A549 (cell line): ENCODE data around the gene RPTOR. TPM values are rescaled to one million over a fixed set of nuclear protein-coding genes. Genes with fewer than 3 reads are reported as not detected.

Source experiments
- ATAC-seq, 2 experiments: fragments of 200-7000 bp in 1 of 2; fragments of >200 bp in 1 of 2; cut with Nextera tagmentation in 1 of 2; cut with Tn5 transposase in 1 of 2; 3 replicates each; pipeline versions ENCODE4 v1.8.0 to v1.9.1; 2018 to 2020; ENCODE audit warnings: mild to moderate bottlenecking in 1 of 2, moderate library complexity in 1 of 2
- CTCF ChIA-PET: fragments of 300-600 bp; sonication (Branson Sonifier 250); formaldehyde crosslinking; extraction: SDS; loops from one replicate; lab custom pipeline; 2021; ENCODE audit warnings: antibody characterized with exemption, inconsistent platforms; lab: Yijun Ruan, JAX
- POLR2A ChIA-PET: fragments of 350-600 bp; formaldehyde crosslinking; extraction: SDS; loops from one replicate; lab custom pipeline; 2021; ENCODE audit warnings: antibody characterized with exemption, inconsistent platforms; lab: Yijun Ruan, JAX
- DNase-seq, 2 experiments: peaks; one replicate each; pipeline versions ENCODE4 v3.0.0 to v3.0.0-alpha.2; 2011 to 2016; ENCODE audit warnings: low read depth in 1 of 2, low spot score in 1 of 2
- FAIRE-seq: peaks from 2 replicates; lab custom pipeline; 2011; peaks lifted over from hg19 to GRCh38; lab: Jason Lieb, UNC
- H3K27ac ChIP-seq, 2 experiments: fragments of >200 bp; sonication (Bioruptor Twin); formaldehyde crosslinking; 3 replicates each; pipeline ENCODE4 v1.5.1; 2016 to 2017
- H3K4me1 ChIP-seq: fragments of >200 bp; sonication (Bioruptor Twin); formaldehyde crosslinking; 3 replicates; pipeline ENCODE4 v1.6.1; 2016
- H3K4me2 ChIP-seq: fragments of >200 bp; sonication (Bioruptor Twin); formaldehyde crosslinking; 3 replicates; pipeline ENCODE4 v1.6.1; 2016
- H3K4me3 ChIP-seq: fragments of >200 bp; sonication (Bioruptor Twin); formaldehyde crosslinking; 3 replicates; pipeline ENCODE4 v1.5.1; 2016
- H3K9me3 ChIP-seq: fragments of >200 bp; sonication (Bioruptor Twin); formaldehyde crosslinking; 3 replicates; pipeline ENCODE4 v1.6.1; 2016
- BCL3 ChIP-seq: fragments of >200 bp; sonication (Bioruptor Twin); formaldehyde crosslinking; IDR thresholded peaks from 3 replicates; pipeline ENCODE4 v1.6.1; 2016
- BHLHE40 ChIP-seq: IDR thresholded peaks from 2 replicates; pipeline ENCODE4 v1.6.1; 2012; ENCODE audit warnings: low read depth, low read length, inconsistent platforms
- CBX8 ChIP-seq: fragments of 200-600 bp; sonication (generic); IDR thresholded peaks from 2 replicates; pipeline ENCODE4 v1.6.1; 2016
- CEBPB ChIP-seq, 2 experiments: fragments of >200 bp in 1 of 2; sonication (Bioruptor Twin) in 1 of 2; formaldehyde crosslinking in 1 of 2; IDR thresholded peaks; 2 replicates each; pipeline ENCODE4 v1.6.1; 2012 to 2016
- CHD2 ChIP-seq: fragments of 150-350 bp; IDR thresholded peaks from 2 replicates; pipeline ENCODE4 v1.6.1; 2014; ENCODE audit warnings: low read length; ENCODE audit not compliant: partially characterized antibody
- CTCF ChIP-seq: fragments of >200 bp; sonication (Bioruptor Twin); formaldehyde crosslinking; IDR thresholded peaks from 3 replicates; pipeline ENCODE4 v1.5.1; 2016
- ELK1 ChIP-seq: fragments of 150-350 bp; IDR thresholded peaks from 2 replicates; pipeline ENCODE4 v1.6.1; 2014; ENCODE audit warnings: low read depth, mild to moderate bottlenecking, low read length
- EP300 ChIP-seq, 2 experiments: fragments of >200 bp; sonication (Bioruptor Twin); formaldehyde crosslinking; IDR thresholded peaks; 2 replicates in 1 of 2; 3 replicates in 1 of 2; pipeline ENCODE4 v1.6.1; 2016 to 2017
- ESRRA ChIP-seq: fragments of 150-350 bp; IDR thresholded peaks from 2 replicates; pipeline ENCODE4 v1.6.1; 2014; ENCODE audit warnings: mild to moderate bottlenecking, low read length, borderline replicate concordance
- FOXS1 ChIP-seq: fragments of 250-450 bp; sonication (Bioruptor Pico); IDR thresholded peaks from 2 replicates; pipeline ENCODE4 v1.5.0; 2020; ENCODE audit warnings: mild to moderate bottlenecking, moderate library complexity
- HES2 ChIP-seq: fragments of >200 bp; sonication (Bioruptor Twin); formaldehyde crosslinking; IDR thresholded peaks from 2 replicates; pipeline ENCODE4 v1.6.1; 2016
- HEYL ChIP-seq: fragments of 250-450 bp; sonication (Bioruptor Pico); IDR thresholded peaks from 2 replicates; pipeline ENCODE4 v1.8.0; 2021; ENCODE audit warnings: mild to moderate bottlenecking, moderate library complexity
- HOXB13 ChIP-seq: fragments of 250-450 bp; sonication (Bioruptor Pico); IDR thresholded peaks from 2 replicates; pipeline ENCODE4 v1.5.0; 2020; ENCODE audit warnings: low read depth, mild to moderate bottlenecking, moderate library complexity
- MAZ ChIP-seq: fragments of 150-350 bp; IDR thresholded peaks from 2 replicates; pipeline ENCODE4 v1.6.1; 2014; ENCODE audit warnings: antibody characterized with exemption, low read depth, low read length, borderline replicate concordance
- MYC ChIP-seq: IDR thresholded peaks from 2 replicates; pipeline ENCODE4 v1.6.1; 2012; ENCODE audit warnings: mild to moderate bottlenecking, inconsistent platforms, low read length, improper control_type of control experiment, borderline replicate concordance
- NR3C1 ChIP-seq: fragments of >200 bp; sonication (Bioruptor Twin); formaldehyde crosslinking; IDR thresholded peaks from 3 replicates; pipeline ENCODE4 v1.6.1; 2017
- PHF8 ChIP-seq: fragments of 200-600 bp; sonication (generic); IDR thresholded peaks from 2 replicates; pipeline ENCODE4 v1.6.1; 2016; ENCODE audit warnings: low read depth, mild to moderate bottlenecking, antibody characterized with exemption, moderate library complexity, borderline replicate concordance
- REST ChIP-seq: fragments of 200-600 bp; sonication (generic); IDR thresholded peaks from 2 replicates; pipeline ENCODE4 v1.6.1; 2016; ENCODE audit warnings: antibody characterized with exemption, mild to moderate bottlenecking, moderate library complexity
- TP53 ChIP-seq: fragments of 250-450 bp; sonication (Bioruptor Pico); IDR thresholded peaks from 2 replicates; pipeline ENCODE4 v1.5.0; 2021; ENCODE audit warnings: mild to moderate bottlenecking, moderate library complexity
- USF2 ChIP-seq: fragments of 450-650 bp; IDR thresholded peaks from 2 replicates; pipeline ENCODE4 v1.6.1; 2014; ENCODE audit warnings: antibody characterized with exemption
- ZNF302 ChIP-seq: fragments of 250-450 bp; sonication (Bioruptor Pico); IDR thresholded peaks from 2 replicates; pipeline ENCODE4 v1.9.0; 2021; ENCODE audit warnings: inconsistent platforms, mild to moderate bottlenecking, moderate library complexity
- WGBS: methylation state at CpG from one replicate; pipeline ENCODE4 v1.1.6; 2017; ENCODE audit errors: missing lambda C conversion rate; 5-methylcytosine and 5-hydroxymethylcytosine counted together
- polyA plus RNA-seq, 4 experiments: library from polyadenylated mRNA; depleted of rRNA in 3 of 4; stranded (reverse); fragments of >200 nt; fragmentation: RNase III in 1 of 4; extraction: RNeasy Plus Mini Kit Qiagen cat#74134 plus additional on column Dnase treatment in 1 of 4; gene quantifications; 2 replicates in 3 of 4; 3 replicates in 1 of 4; pipeline ENCODE4 v1.2.3, GENCODE V29; 2011 to 2017

The RPTOR gene
- polyA plus RNA-seq, 2 of the 4 experiments (the other 2 are of a cell fraction): 10.8 to 27.1 TPM

GRCh38 chr17:80964544-80964856 is 419.9 kb downstream of the RPTOR start:
- DNase-seq (no peak), FAIRE-seq (no peak), ATAC-seq (no peak)
- no peaks in the 10 kb centered on the region for H3K9me3 ChIP-seq
- POLR2A ChIA-PET: no interaction called here
- CTCF ChIA-PET: interaction anchor here (0.6 to 1.4 kb wide), 3 partner anchors 17 to 956 kb away, joined by 3 to 8 read pairs (median 4); no protein-coding TSS in a partner anchor
- H3K4me3 ChIP-seq: no peak overlapping the region
- no peak overlapping the region for H3K27ac ChIP-seq
- TF ChIP-seq CHD2: no peak
- no peak for TF ChIP-seq PHF8
- TF ChIP-seq CTCF: no peak
- no peak for TF ChIP-seq HOXB13 (CRISPR knock-in tag)
- TF ChIP-seq HEYL (CRISPR knock-in tag): no peak
- TF ChIP-seq EP300 (IDR thresholded peaks at IDR 0.05): no peak
- 94% methylated on average over 14 of the region's 14 CpGs for WGBS
- H3K4me1 ChIP-seq: no peaks in the 10 kb centered on the region
- no peak overlapping the region for H3K4me2 ChIP-seq

GRCh38 chr17:80964859-80965580 is 420.4 kb downstream of the RPTOR start:
- Histone ChIP-seq H3K4me3 (no peak overlapping the region), H3K9me3 (no peaks in the 10 kb centered on the region), H3K27ac (no peak overlapping the region), H3K4me1 (no peaks in the 10 kb centered on the region), H3K4me2 (no peak overlapping the region)
- no peak for FAIRE-seq
- CTCF ChIA-PET: interaction anchor here (0.9 to 1.8 kb wide), 6 partner anchors 8 to 957 kb away, joined by 3 to 8 read pairs (median 4); no protein-coding TSS in a partner anchor
- WGBS: 91% methylated on average over 36 of the region's 36 CpGs
- DNase-seq: no peak
- POLR2A ChIA-PET: interaction anchor here (1.5 kb wide), 1 partner anchor 510 kb away, joined by 4 read pairs; no protein-coding TSS in a partner anchor
- no peak for TF ChIP-seq CBX8
- no peak for TF ChIP-seq NR3C1
- TF ChIP-seq ELK1: no peak
- no peak for TF ChIP-seq BCL3
- no peak for TF ChIP-seq ESRRA
- no peak for ATAC-seq

GRCh38 chr17:80965606-80966005 is 421.0 kb downstream of the RPTOR start:
- ChIA-PET CTCF (interaction anchor here (0.6 to 1.8 kb wide), 5 partner anchors 9 to 511 kb away, joined by 3 to 5 read pairs (median 4); no protein-coding TSS in a partner anchor), POLR2A (interaction anchor here (1.5 kb wide), 1 partner anchor 511 kb away, joined by 4 read pairs; no protein-coding TSS in a partner anchor)
- DNase-seq (no peak), FAIRE-seq (no peak), ATAC-seq (no peak)
- Histone ChIP-seq H3K4me1 (no peaks in the 10 kb centered on the region), H3K27ac (no peak overlapping the region), H3K9me3 (no peaks in the 10 kb centered on the region), H3K4me3 (no peak overlapping the region), H3K4me2 (no peak overlapping the region)
- WGBS: 90% methylated on average over 21 of the region's 21 CpGs
- TF ChIP-seq MYC: no peak
- no peak for TF ChIP-seq HEYL (CRISPR knock-in tag)
- no peak for TF ChIP-seq CEBPB (IDR thresholded peaks at IDR 0.05)
- no peak for TF ChIP-seq REST
- no peak for TF ChIP-seq ZNF302
- no peak for TF ChIP-seq USF2
- no peak for TF ChIP-seq TP53 (CRISPR knock-in tag)
- no peak for TF ChIP-seq MAZ
- no peak for TF ChIP-seq BCL3
- TF ChIP-seq CBX8: no peak
- no peak for TF ChIP-seq FOXS1 (CRISPR knock-in tag)
- TF ChIP-seq HES2: no peak
- no peak for TF ChIP-seq BHLHE40
